Astrocyte of the spinal cord (primary cell): ENCODE results near the gene PWWP2B.
A peak's percentile ranks its signal among the peaks of the same experiment; 100 is the strongest.

ENCODE experiments used
- DNase-seq: peaks from one replicate; pipeline ENCODE4 v3.0.0; 2011; ENCODE audit warnings: low read depth, low spot score
- H3K4me3 ChIP-seq: 2 replicates; pipeline ENCODE4 v1.5.1; 2011; ENCODE audit warnings: low read depth, mild to moderate bottlenecking, low read length, moderate library complexity
- in situ Hi-C: cut with HindIII; loops from 2 replicates; pipeline ENCODE4 v1.10.0; 2017; ENCODE audit warnings: low sequenced_read_pairs
- TF ChIP-seq, protein P1 (sequence below): IDR thresholded peaks from 2 replicates; pipeline ENCODE4 v1.5.1; 2012; ENCODE audit warnings: low read depth, mild to moderate bottlenecking, low read length, inconsistent platforms

Gene PWWP2B

DNA sequence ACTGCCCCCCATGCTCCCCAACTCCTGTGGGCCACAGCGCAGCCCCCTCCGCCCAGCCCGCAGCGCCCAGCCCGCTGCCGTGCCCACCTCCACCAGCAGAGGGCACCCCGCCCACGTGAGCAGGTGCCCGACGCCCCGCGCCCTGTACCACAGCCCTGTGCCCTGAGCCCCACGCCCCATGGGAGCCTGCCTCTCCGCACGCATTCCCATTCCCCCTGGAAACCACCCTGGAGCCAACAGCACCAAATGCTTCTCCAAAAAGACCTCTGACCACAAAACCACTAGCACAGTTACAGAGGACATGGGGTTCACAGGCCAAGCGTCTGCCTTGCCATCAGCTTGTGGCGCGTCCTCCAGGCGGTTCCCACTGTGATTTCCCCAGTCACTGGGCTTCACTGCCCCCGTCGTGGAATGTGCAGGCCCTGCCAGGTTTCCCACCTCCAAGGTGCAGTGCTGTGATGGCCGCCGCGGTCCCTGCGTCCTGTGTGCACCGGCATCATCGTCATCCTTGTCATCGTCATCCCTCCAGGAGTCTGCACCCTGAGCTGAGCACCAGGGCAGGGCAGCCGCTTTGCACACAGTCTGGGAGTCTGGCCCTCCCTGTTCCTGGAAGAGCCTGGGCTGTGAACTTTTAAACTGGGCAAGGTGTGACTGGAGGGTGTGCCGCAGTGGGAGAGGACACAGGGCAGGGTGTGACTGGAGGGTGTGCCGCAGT lies 61.7 kb downstream of the PWWP2B start:
- H3K4me3 ChIP-seq: no peak overlapping the region
- TF ChIP-seq, protein P1, sequence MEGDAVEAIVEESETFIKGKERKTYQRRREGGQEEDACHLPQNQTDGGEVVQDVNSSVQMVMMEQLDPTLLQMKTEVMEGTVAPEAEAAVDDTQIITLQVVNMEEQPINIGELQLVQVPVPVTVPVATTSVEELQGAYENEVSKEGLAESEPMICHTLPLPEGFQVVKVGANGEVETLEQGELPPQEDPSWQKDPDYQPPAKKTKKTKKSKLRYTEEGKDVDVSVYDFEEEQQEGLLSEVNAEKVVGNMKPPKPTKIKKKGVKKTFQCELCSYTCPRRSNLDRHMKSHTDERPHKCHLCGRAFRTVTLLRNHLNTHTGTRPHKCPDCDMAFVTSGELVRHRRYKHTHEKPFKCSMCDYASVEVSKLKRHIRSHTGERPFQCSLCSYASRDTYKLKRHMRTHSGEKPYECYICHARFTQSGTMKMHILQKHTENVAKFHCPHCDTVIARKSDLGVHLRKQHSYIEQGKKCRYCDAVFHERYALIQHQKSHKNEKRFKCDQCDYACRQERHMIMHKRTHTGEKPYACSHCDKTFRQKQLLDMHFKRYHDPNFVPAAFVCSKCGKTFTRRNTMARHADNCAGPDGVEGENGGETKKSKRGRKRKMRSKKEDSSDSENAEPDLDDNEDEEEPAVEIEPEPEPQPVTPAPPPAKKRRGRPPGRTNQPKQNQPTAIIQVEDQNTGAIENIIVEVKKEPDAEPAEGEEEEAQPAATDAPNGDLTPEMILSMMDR: peak; percentile 84
- in situ Hi-C loops: no loop called here
- DNase-seq: no peak

DNA sequence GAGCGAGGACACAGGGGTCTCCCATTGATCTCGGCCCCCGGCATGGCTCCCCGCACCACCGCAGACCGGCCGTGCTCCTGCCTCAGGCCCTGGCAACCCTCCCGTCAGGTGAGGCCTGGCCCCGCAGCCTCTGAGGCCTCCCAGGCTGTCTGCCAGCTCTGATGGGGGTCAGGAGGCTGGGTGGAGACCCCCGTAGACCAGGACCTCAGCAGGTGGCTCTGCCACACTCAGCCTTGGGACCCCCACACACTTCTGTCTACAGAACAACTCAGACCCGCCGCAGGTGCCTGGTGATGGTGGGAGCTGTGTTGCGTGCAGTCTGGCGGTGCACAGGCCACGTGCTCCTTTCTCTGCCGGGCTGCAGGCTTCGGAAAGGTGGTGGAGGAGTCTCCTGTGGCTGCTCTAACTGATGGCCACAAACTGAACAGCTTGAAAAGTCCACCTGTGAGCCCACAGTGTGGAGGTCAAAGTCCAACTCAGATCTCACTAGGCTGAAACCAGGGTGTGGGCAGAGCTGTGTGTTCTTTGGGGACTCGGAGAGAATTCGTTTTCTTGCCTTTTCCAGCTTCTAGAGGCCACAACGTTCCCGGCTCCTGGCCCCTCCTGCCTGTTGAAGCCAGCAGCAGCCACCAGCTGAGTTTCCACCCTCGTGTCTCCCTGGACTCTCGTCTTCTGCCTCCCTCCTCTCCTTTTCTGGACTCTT lies 62.5 kb downstream of the PWWP2B start:
- H3K4me3 ChIP-seq: no peak overlapping the region
- DNase-seq: no peak
- in situ Hi-C loops: no loop called here
- TF ChIP-seq, protein P1: no peak

DNA sequence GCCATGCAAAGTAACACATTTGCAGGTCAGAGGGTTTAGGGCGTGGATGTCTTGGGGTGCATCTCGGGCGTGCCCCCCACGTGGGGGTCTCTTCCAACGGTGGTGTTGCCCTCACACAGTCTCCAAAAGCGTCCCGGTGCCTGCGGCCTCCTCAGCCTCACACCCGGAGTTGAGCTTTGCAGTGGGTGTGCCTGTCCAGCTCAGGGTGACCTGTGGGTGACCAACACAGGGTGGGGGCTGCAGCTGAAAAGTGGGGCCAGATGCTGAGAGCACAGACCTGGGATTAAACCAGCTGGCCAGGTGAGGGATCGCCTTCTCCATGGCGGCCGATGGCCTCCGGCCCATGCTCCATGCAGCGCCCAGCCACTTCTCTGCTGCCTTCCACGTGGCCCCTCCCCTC lies 63.1 kb downstream of the PWWP2B start:
- H3K4me3 ChIP-seq: no peak overlapping the region
- TF ChIP-seq, protein P1: no peak
- no peak for DNase-seq
- in situ Hi-C loops: no loop called here

DNA sequence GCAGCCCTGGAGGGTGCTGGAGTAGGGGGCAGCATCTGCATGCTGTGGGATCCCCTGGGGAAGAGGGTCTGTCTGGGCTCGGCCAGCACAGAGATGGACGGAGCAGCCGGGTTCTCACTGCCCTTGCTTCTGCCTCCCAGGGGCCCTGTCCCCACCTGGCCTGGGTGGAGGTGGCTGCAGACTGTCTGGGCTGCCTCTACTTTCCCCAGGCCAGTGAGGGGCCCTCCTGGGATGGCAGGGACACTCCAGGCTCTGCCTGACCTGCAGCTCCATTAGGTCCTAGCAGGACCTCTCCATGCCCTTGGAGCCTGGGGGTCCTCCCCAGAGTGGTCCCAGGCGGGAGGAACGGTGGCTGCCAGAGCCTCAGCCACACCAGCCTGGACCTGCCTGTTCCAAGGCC lies 63.7 kb downstream of the PWWP2B start:
- in situ Hi-C loops: no loop called here
- DNase-seq: no peak
- no peak overlapping the region for H3K4me3 ChIP-seq
- TF ChIP-seq, protein P1: no peak

DNA sequence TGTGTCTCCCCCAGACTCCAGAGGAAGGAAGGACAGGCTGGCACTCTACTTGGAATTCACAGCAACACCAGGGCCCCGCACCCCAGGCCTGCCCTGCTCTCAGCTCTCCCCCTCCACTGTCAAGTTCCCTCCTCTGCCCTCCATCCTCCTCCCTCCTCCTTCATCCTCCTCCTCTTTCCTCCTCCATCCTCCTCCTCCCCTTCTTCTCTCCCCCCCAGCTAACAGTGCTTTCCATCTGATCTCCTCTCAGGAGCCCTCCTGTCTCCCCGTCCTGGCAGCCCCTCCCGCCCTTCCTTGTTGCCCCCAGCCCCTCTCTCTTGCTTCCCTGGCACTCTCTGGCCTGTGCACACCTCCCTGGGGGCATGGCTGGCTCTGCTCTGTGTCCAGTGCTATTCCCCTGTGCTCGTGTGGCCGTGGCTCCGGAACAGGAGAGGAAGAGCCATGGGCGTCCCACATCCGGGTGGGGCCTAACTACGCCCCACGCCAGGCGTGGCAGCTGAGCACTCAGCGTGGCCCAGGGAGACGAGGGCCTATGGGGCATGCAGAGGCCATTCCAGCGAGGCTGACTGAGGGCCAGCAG lies 64.2 kb downstream of the PWWP2B start:
- in situ Hi-C loops: no loop called here
- DNase-seq: no peak
- TF ChIP-seq, protein P1: no peak
- no peak overlapping the region for H3K4me3 ChIP-seq

DNA sequence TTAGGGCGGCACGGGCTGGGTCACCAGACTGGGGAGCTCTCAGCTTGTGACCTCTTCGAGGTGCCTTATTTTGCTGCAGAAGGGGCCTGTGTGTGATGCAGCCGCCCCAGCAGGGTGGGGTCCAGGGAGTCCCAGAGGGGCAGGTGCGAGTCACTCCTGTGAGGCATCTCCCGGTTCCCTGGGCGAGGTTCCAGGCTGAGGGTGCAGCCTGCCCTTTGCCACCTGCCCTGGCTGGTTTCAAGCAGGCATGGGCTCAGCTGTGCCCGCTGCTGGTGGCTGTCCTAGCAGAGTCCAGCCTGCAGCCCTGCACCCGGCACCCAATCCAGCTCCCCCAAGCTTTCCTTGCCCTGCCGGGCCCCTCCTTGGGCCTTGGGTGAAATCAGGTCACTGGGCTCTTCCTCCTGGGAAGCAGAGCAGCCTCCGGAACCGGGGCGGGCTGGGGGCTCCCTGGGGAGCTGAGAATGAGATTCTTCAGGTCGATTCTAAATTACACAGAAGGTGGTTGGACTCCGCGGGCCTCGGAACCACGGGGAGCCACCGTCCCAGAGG lies 64.8 kb downstream of the PWWP2B start:
- H3K4me3 ChIP-seq: no peak overlapping the region
- no peak for DNase-seq
- in situ Hi-C loops: no loop called here
- TF ChIP-seq, protein P1: no peak
